B cell (primary cell): ENCODE data around the gene HMGN4. TPM values are rescaled to one million over a fixed set of nuclear protein-coding genes. Genes with fewer than 3 reads are reported as not detected.

Experiments used
- ATAC-seq: fragments of 200-7000 bp; cut with Tn5 transposase; one replicate; pipeline ENCODE4 v1.10.0; 2021; ENCODE audit warnings: low read depth, mild to moderate bottlenecking, moderate number of reproducible peaks, moderate library complexity
- CTCF ChIA-PET: fragments of 350-600 bp; sonication (Branson Sonifier 250); formaldehyde crosslinking; loops from one replicate; lab custom pipeline; 2021; ENCODE audit warnings: antibody characterized with exemption, inconsistent platforms; lab: Charles Lee
- POLR2A ChIA-PET: fragments of 350-600 bp; sonication (Branson Sonifier 250); formaldehyde crosslinking; loops from one replicate; lab custom pipeline; 2021; ENCODE audit warnings: antibody characterized with exemption; lab: Charles Lee
- DNase-seq: peaks from one replicate; pipeline ENCODE4 v3.0.0; 2013
- H2AFZ ChIP-seq: 2 replicates; pipeline ENCODE4 v1.6.1; 2012; ENCODE audit warnings: mild to moderate bottlenecking, low read depth, low read length; ENCODE audit not compliant: insufficient read depth, poor library complexity, severe bottlenecking
- H3K27ac ChIP-seq, 2 donors: 1 replicate in 1 of 2; 2 replicates in 1 of 2; pipeline ENCODE4 v1.5.1; 2012 to 2013; ENCODE audit warnings: low read length in 2 of 2, mild to moderate bottlenecking in 2 of 2, moderate library complexity in 1 of 2
- H3K27me3 ChIP-seq, 4 experiments: fragments of 200-600 bp in 1 of 4; sonication (generic) in 1 of 4; replicated peaks in 1 of 4; 1 replicate in 2 of 4; 2 replicates in 2 of 4; pipeline versions ENCODE4 v1.6.1 to v1.7.0; 2013 to 2016; ENCODE audit warnings: low read length in 3 of 4, mild to moderate bottlenecking in 2 of 4, mixed read lengths in 1 of 4, moderate library complexity in 1 of 4; ENCODE audit not compliant: insufficient read depth in 4 of 4, control insufficient read depth in 3 of 4; ENCODE audit errors: control extremely low read depth in 1 of 4
- H3K36me3 ChIP-seq, 2 experiments: replicated peaks in 1 of 2; 1 replicate in 1 of 2; 2 replicates in 1 of 2; pipeline versions ENCODE4 v1.6.1 to v1.7.1; 2013; ENCODE audit warnings: low read length in 1 of 2; ENCODE audit not compliant: insufficient read depth in 2 of 2, control insufficient read depth in 1 of 2; ENCODE audit errors: control extremely low read depth in 1 of 2, extremely low read depth in 1 of 2
- H3K4me1 ChIP-seq, 2 donors: fragments of 200-600 bp in 1 of 2; sonication (generic) in 1 of 2; 1 replicate in 1 of 2; 2 replicates in 1 of 2; pipeline versions ENCODE4 v1.5.1 to v1.6.1; 2013 to 2017; ENCODE audit warnings: low read length in 2 of 2; ENCODE audit not compliant: control insufficient read depth in 2 of 2, insufficient read depth in 2 of 2
- H3K4me2 ChIP-seq: replicated peaks from 2 replicates; pipeline ENCODE3; 2012; ENCODE audit warnings: mild to moderate bottlenecking, low read depth, low read length; ENCODE audit not compliant: poor library complexity, severe bottlenecking
- H3K4me3 ChIP-seq, 5 experiments: fragments of 200-600 bp in 1 of 5; sonication (generic) in 1 of 5; 1 replicate in 3 of 5; 2 replicates in 2 of 5; pipeline versions ENCODE4 v1.5.1 to v1.7.0; 2011 to 2016; ENCODE audit warnings: low read length in 4 of 5, mild to moderate bottlenecking in 4 of 5, low read depth in 2 of 5, control low read depth in 1 of 5, moderate library complexity in 1 of 5; ENCODE audit not compliant: insufficient read depth in 1 of 5; ENCODE audit errors: control extremely low read depth in 1 of 5, extremely low read depth in 1 of 5
- H3K79me2 ChIP-seq: fragments of 200-600 bp; sonication (generic); one replicate; pipeline ENCODE4 v1.6.0; 2016; ENCODE audit warnings: low read length; ENCODE audit not compliant: control insufficient read depth, insufficient read depth
- H3K9ac ChIP-seq: fragments of 200-600 bp; sonication (generic); 2 replicates; pipeline ENCODE4 v1.6.1; 2017; ENCODE audit warnings: mild to moderate bottlenecking, low read length, moderate library complexity
- H3K9me3 ChIP-seq, 3 donors: one replicate each; pipeline versions ENCODE4 v1.6.1 to v1.7.1; 2013; ENCODE audit warnings: low read length in 2 of 3; ENCODE audit not compliant: control insufficient read depth in 2 of 3, insufficient read depth in 1 of 3; ENCODE audit errors: control extremely low read depth in 1 of 3
- H4K20me1 ChIP-seq: 2 replicates; pipeline ENCODE4 v1.6.0; 2012; ENCODE audit warnings: mild to moderate bottlenecking, low read length; ENCODE audit not compliant: insufficient read depth, control insufficient read depth, poor library complexity, severe bottlenecking
- H3K27ac Mint-ChIP-seq: one replicate; pipeline ENCODE4 v1.8.0; 2021; ENCODE audit warnings: mixed read lengths
- H3K27me3 Mint-ChIP-seq: one replicate; pipeline ENCODE4 v1.8.0; 2021; ENCODE audit warnings: mixed read lengths
- H3K4me1 Mint-ChIP-seq: one replicate; pipeline ENCODE4 v1.8.0; 2021; ENCODE audit warnings: mixed read lengths
- H3K4me3 Mint-ChIP-seq: one replicate; pipeline ENCODE4 v1.8.0; 2021; ENCODE audit warnings: mixed read lengths
- H3K9me3 Mint-ChIP-seq: one replicate; pipeline ENCODE4 v1.8.0; 2022; ENCODE audit warnings: mixed read lengths; ENCODE audit not compliant: insufficient read depth
- CTCF ChIP-seq: fragments of 200-600 bp; IDR thresholded peaks from one replicate; pipeline ENCODE4 v1.8.0; 2022; ENCODE audit warnings: antibody characterized with exemption, mild to moderate bottlenecking
- EZH2 ChIP-seq: IDR thresholded peaks from 2 replicates; pipeline ENCODE4 v1.6.1; 2012; ENCODE audit warnings: borderline replicate concordance, low read depth, mild to moderate bottlenecking, moderate library complexity, low read length; ENCODE audit not compliant: insufficient read depth, poor library complexity, severe bottlenecking
- WGBS: methylation state at CpG from one replicate; pipeline ENCODE4 v1.1.5; 2013; ENCODE audit warnings: missing lambda C conversion rate; ENCODE audit not compliant: insufficient coverage; 5-methylcytosine and 5-hydroxymethylcytosine counted together
- intact Hi-C: fragments of 100-400 bp; cut with micrococcal nuclease; formaldehyde crosslinking; loops from one replicate; pipeline ENCODE4 v1.10.0; 2022
- polyA plus RNA-seq: library from polyadenylated mRNA; depleted of rRNA; stranded (reverse); fragments of >200 nt; gene quantifications from 2 replicates; pipeline ENCODE4 v1.2.3, GENCODE V29; 2012
- total RNA-seq, 2 donors: library from RNA; stranded (reverse); fragments of 120-200 nt in 1 of 2; gene quantifications; 1 replicate in 1 of 2; 2 replicates in 1 of 2; pipeline versions ENCODE4 v1.2.3 to v1.2.4, GENCODE V29; 2013 to 2022

HMGN4 gene
- total and polyA plus RNA-seq, 2 donors (not counting 1 experiment from before 2014, with no cell fraction given): 37.7 to 81.1 TPM

- peak; percentile 82 for ATAC-seq
- Histone ChIP-seq H3K9ac (peak overlapping the region; percentile 73), H3K27me3 (no peaks in the 10 kb centered on the region), H2AFZ (peak overlapping the region; percentile 79), H4K20me1 (no peaks in the 10 kb centered on the region), H3K4me3 (peak overlapping the region; percentile 49 to 88 (median 69)), H3K79me2 (no peaks in the 10 kb centered on the region), H3K4me2 (peak overlapping the region; percentile 74), H3K9me3 (no peaks in the 10 kb centered on the region), H3K27ac (peak overlapping the region; percentile 18 to 56), H3K36me3 (no peaks in the 10 kb centered on the region), H3K4me1 (peaks cover 14 to 17% of the 10 kb centered on the region in 2 donors)
- no peaks in the 10 kb centered on the region for H3K9me3 Mint-ChIP-seq
- H3K4me3 Mint-ChIP-seq: peak overlapping the region; percentile 97
- H3K4me1 Mint-ChIP-seq: peaks cover 28% of the 10 kb centered on the region
- ChIA-PET POLR2A (interaction anchor here (0.5 to 3.8 kb wide), 11 partner anchors 15 to 396 kb away, joined by 3 to 21 read pairs (median 3); partner anchors contain the start of gene HMGN4), CTCF (interaction anchor here (0.9 to 9.5 kb wide), 16 partner anchors 8 to 410 kb away, joined by 3 to 132 read pairs (median 6); partner anchors contain the start of gene HMGN4)
- peak overlapping the region; percentile 100 for H3K27ac Mint-ChIP-seq
- 2% methylated on average over 18 of the region's 34 CpGs for WGBS
- no peak for TF ChIP-seq CTCF
- TF ChIP-seq EZH2: no peak
- peak; percentile 97 for DNase-seq
- intact Hi-C loops: loop anchor here (1.0 to 5.0 kb wide), 10 partner anchors 15 to 394 kb away; partner anchors contain the start of genes ABT1 and BTN2A1
- peaks cover 3% of the 10 kb centered on the region for H3K27me3 Mint-ChIP-seq
Observed at GRCh38 chr6:26568601-26569432, 30.7 kb downstream of the HMGN4 start.
